NCI-H524 (cell line): Measurements from ENCODE around the gene LONP2.
"Not testable (repeated sequence)": the region's sequence is repeated elsewhere in the genome, so short reads cannot be mapped to it uniquely, and the experiment has no call there.

Experiments used
- DNase-seq, 2 experiments: peaks; one replicate each; lab custom pipeline; 2025; lab: John Stamatoyannopoulos, UW

LONP2 gene

GRCh38 chr16:48369765-48370164 lies 125.7 kb downstream of the LONP2 start:
- no peak for DNase-seq

GRCh38 chr16:48370229-48370628 lies 126.1 kb downstream of the LONP2 start:
- no peak for DNase-seq

DNA sequence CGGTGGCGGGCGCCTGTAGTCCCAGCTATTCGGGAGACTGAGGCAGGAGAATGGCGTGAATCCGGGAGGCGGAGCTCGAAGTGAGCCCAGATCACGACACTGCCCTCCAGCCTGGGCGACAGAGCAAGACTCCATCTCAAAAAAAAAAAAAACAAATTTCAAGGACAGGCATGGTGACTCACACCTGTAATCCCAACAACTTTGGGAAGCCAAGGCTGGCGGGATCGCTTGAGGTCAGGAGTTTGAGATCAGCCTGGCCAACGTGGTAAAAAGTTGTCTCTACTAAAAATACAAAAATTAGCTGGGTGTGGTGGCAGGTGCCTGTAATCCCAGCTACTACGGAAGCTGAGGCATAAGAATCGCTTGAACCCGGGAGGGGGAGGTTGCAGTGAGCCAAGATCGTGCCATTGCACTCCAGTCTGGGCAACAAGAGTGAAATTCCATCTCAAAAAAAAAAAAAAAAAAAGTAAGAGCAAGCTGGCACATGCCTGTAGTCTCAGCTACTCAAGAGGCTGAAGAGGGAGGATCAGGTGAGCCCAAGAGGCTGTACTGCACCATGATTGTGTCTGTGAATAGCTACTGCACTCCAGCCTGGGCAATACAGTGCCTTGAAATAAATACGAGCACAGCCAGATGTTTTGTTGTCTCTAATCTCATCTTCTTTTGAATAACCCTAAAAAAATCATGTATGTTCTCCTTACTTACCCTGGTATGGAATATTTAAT lies 126.7 kb downstream of the LONP2 start:
- not testable (repeated sequence) for DNase-seq

DNA sequence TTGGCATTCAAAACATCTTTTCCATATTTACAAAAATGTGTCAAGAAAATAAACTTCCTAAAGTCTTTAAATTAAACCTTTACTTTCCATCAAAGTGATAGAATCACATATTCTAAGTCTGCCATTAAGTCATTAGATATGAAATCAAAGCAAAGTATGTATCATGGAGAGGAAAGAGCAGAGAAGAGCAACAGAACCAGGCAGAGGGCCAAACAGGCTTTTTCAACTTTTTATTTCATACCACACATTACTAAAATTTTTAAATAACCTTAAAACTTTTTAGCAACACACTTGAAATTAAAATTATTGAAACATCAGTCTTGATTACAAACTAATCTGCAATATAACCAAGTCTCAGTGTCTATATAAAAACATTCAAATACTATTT lies 127.3 kb downstream of the LONP2 start:
- no peak for DNase-seq

DNA sequence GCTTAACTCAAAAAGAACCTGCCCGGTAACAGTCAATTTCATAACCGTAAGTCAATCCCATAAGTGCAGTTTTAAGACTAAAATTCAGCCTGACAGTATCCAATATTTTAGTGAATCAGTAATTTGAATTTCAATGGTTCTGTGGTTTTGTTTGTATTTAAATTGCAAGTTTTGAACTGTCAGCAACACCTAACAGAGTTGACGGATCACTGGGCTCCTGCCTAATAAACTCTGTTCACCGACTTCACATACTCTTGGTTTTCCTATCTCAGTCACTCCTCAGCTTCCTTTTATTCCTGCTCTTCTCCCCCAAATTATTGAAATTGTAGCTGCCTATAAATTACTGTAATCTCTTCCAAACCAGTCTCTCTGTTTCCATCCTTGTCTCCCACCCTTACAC lies 128.6 kb downstream of the LONP2 start:
- no peak for DNase-seq

DNA sequence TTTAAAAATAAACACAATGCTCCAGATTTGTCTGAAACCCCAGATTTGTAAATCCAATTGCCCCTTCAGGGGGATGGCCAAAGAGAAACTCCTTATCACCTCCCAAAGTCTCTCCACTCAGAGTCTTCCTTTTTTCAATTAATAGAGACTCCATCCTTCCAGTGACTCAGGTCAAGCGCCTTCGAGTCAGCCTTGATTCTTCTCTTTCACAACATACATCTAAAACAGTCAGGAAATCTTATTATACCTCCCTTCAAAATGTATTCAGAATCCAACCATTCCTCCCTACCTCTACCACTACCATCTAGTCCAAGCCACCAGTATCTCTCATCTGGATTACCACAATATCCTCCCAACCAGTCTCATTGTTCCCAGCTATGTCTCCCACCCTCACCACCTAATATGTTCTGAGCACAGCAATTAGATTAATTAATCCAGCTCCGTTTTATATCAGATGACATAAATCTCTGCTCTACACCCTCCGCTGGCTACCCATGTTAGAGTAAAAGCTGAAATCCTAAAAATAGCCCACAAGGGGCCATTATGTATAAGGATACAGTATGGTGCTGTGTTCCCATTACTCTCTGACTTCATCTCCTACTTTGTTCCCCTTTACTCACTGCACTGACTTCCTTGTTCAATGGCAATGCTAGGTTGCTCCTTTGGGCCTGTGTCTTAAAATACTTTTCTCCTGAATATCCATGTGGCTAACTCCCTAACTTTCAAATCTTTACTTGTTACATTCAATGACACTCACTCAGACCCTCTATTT lies 129.3 kb downstream of the LONP2 start:
- no peak for DNase-seq

- no peak for DNase-seq
Measured at GRCh38 chr16:48374255-48374654, 130.2 kb downstream of the LONP2 start.

DNA sequence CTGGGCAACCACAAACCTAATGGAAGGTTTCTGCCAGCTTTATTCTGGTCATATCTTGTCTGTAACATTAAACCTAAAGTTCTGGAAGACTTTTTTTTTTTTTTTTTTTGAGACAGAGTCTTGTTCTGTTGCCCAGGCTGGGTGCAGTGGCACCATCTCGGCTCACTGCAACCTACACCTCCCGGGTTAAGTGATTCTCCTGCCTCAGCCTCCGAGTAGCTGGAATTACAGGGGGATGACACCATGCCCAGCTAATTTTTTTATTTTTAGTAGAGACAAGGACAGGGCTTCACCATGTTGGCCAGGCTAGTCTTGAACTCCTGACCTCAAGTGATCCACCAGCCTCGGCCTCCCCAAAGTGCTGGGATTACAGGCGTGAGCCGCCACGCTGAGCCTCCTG lies 133.2 kb downstream of the LONP2 start:
- not testable (repeated sequence) for DNase-seq

DNA sequence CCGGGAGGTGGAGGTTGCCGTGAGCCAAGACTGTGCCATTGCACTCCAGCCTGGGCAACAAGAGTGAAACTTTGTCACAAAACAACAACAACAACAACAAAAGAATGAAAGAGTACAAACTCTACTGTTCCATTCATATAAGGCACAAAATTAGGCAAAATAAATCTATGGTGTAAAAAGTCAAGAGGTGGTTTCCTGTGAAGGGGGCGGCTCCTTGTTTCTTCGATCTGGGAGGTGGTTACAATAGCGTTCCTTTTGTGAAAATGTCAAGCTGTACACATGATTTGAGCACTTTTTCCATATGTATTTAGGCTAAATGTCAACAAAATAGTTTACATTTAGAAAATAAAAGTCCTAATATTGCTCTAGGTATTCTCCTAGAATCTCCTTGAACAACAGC lies 134.2 kb downstream of the LONP2 start:
- DNase-seq: no peak

DNA sequence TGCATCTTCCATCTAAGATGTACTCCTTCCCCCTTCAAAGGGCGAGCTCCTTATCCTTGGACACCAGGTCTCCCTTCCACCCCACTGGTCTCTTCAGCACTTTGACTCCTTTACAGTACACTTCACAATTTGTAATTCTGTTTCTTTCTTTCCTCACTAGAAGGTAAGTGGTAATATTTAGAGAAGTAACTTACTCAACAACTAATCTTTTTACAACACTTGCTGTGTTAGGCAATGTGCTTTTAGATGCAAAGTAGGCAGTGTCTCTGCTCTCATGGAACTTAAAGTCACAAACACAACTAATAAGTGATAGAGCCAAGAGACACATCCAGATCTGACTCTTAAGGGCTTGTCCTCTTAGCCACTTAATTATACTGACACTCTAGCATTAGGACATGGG lies 134.7 kb downstream of the LONP2 start:
- no peak for DNase-seq

- DNase-seq: no peak
Measured at GRCh38 chr16:48381201-48381600, 137.1 kb downstream of the LONP2 start.

GRCh38 chr16:48382131-48382530 lies 138.0 kb downstream of the LONP2 start:
- DNase-seq: no peak

DNA sequence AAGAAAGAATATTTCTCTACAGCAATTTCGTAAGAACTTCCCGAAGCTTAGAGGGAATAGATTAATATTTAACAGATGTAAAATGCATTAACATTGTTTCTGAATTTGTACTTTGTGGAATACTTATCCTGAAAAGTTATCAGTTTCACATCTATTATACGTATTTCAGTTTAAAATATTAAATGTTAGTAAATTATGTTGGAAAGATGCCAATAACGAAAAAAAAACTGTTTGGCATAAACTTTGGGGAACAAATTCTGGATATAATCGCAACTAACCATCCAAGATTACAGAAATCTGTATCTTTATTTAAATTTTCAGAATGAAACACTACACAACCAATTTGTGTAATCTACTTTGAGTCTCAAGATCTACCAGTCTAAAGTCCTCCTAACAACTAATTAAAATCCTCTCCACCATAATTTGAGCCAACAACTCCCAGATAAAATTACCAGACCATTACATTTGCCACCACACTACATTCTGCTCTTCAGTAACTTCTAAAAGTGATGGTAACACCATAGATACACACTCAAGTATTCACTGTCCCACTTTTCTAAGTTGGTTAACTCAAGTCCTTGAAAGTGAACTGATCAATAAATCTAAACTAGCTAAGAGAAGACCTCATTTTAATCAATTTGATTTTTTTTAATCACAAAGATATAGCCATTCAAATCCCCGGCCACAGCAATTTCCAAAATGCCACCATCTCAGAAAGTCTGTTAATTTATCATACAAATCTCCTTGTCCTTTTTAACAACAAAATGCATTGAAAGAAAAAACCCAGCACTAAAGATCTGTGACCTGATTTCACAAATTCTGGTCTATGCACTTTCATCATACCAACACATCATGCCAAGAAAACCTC lies 139.1 kb downstream of the LONP2 start:
- no peak for DNase-seq

DNA sequence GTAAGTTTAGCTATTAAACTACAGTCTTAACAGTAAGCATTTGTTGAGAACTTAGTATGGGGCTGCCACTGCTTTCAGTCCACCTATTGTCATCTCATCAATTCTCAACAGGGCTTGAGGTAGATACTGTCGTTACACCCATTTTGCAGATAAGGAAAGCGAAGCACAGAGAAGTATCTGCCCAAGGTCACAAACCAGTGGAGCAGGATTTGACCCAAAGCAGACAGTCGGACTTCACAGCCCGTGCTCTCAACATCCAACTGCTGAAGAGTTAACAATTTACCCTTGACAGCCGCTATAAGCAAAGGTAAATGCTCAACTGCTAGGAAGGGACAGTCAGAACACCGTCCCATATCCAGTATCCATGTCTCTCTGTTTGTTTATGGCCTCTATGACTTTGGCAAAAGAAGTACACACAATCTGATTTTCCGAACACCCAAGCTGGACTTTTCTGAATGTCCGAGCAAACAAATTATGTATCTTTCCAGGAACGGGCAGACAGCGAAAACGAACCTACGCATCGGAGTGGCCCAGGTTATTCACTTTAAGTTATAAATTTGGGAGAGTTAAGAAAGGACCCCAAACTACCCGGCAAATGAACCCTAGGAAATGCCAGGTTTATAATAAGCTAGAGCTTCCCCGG lies 139.9 kb downstream of the LONP2 start:
- peak; percentile 11 to 35 for DNase-seq

DNA sequence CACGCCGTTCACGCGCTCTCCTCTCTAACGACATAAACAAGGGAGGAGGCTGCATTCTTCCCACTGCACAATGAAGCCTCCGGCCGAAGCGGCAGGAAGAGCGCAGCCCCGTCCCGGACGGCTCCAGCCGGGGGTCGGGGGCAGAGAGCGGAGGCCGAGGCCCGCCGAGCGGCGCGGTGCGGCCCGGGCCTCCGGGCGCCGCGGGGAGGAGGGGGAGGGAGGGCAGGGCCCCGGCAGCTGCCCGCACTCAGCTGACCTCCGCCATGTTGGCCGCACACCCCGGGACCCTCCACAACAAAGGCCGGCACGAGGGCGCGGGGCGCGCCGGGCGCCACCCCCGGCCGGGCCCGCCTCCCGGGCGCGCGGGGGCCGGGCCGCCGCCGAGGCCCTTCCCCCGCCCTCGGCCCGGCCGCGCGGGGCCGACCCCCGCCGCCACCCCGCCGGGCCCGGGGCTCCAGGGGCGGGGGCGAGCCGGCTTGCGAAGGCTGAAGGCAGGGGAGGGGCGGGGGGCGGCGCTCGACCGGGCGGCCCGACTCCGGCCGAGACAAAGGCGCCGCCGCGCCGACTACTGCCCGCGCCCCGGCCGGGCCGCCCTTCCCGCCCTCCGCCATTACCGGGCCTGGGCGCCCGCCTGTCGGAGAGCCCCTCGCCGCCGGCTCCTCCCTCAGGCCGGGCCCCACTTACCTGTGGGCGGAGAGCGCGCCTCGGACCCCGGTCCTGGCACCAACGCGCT lies 140.6 kb downstream of the LONP2 start:
- DNase-seq: peak; percentile 13 to 60

GRCh38 chr16:48385253-48386150 lies 141.4 kb downstream of the LONP2 start, which contains the start of gene SIAH1:
Gene SIAH1, minus strand, starts transcription at chr16:48385413. Its CDS starts 22,985 bp downstream, at chr16:48362428.
- DNase-seq: peak; percentile 73 to 86

DNA sequence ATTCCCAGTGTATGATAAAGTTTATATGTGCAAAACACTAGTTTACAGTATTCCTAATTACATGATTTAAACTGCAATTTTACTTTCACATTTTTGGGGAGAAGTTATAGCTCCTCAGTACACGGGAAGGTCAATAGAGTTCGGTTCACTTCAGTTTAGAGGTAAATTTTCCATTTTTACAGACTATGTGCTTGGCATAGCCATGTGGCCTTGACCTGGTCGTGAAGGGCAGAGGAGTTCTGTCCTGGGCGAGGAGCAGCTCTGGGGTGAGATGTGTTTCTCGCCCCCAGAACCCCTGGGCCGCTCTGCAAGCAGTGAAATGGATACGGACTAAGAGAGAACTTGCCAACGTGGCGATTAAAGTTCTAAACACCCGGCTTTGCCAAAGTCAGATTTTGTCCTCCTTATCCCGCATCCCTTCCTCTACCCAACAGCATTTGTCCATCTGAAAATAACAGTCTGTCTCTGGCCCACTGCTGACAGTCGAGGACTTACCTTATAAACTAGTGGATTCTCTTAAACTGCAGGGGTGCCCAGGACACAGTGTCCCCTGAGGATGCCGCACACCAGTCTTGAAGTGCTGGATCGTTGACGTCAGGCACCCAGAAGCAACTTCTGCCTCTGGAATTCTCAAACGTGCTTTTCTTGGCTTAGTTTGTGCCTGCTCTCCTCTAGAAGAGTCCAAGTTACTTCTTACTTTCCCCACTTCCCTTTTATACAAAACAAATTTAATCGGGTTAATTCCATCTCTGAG lies 142.6 kb downstream of the LONP2 start:
- no peak for DNase-seq

DNA sequence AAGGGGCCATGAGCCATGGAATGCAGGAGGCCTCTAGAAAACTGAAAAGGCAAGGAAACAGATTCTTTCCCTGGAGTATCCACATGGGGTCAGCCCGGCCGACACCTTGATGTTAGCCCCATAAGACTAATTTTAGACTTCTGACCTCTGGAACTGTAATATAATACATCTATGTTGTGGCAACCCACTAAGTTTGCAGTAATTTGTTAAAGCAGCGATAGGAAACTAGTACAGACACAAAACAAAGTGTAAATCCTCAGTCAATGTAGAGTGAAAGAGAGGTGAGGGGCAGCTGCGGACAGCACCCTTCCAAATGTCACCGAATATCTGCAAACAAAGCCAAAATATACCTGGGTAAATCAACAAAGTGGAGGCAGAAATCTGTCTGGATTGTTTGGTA lies 148.3 kb downstream of the LONP2 start:
- no peak for DNase-seq
